Measurements from ENCODE around the gene LRRC61.
"Not testable (repeated sequence)": the region's sequence is repeated elsewhere in the genome, so short reads cannot be mapped to it uniquely, and the experiment has no call there.

The LRRC61 gene

DNA sequence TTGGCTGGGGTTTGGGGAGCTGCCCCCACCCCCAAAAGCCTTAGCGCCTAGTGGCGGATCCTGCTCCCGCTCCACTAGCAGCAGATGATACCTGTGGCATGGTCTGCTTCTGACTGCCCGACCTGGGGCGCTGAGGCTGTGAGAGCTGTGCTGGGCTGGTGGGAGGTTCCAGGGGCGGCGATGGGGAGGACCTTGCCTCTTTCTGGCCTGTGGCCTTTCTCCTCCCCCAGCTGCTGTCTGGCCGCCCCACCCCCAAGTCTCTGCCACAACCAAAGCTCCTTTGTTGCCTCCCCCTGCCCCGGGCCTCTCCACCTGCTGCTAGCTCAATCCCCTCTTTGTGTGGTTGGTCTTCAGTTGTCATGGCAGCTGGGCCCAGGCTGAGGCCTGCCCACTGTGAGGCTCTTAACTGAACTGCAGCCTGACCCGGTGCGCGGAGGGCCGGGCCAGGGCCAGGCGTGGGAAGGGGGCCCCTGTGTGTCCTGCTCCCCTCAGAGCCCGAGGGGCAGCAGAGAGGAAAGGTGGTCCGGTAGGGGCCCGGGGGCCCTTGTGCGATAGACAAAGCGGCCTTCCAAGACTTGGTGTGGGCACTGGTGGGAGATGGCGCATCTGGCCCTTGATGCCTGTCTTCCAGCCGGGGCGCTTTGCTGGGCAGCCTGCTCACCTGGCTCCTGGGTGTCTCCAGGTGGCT is 60.7 kb downstream of the LRRC61 start:
- no peak for DNase-seq (ENCODE audit: low read depth)

GRCh38 chr7:150384406-150385301 is 61.5 kb downstream of the LRRC61 start:
- no peak for DNase-seq (ENCODE audit: low read depth)

DNA sequence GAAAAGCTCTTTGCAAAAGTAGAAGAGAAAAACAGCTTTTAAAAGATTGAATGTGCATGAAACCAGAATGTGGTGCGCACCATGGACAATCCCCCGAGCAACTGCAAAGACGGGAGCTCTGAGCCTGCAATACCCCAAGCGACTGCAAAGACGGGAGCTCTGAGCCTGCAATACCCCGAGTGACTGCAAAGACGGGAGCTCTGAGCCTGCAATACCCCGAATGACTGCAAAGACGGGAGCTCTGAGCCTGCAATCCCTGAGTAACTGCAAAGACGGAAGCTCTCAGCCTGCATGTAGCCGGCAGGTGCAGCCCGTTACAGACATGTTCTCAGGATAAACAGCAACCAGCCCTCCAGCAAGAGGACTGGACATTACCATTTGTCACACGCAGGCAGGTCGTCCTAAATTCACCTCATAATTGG is 62.2 kb downstream of the LRRC61 start:
- no peak for DNase-seq (ENCODE audit: low read depth)

DNA sequence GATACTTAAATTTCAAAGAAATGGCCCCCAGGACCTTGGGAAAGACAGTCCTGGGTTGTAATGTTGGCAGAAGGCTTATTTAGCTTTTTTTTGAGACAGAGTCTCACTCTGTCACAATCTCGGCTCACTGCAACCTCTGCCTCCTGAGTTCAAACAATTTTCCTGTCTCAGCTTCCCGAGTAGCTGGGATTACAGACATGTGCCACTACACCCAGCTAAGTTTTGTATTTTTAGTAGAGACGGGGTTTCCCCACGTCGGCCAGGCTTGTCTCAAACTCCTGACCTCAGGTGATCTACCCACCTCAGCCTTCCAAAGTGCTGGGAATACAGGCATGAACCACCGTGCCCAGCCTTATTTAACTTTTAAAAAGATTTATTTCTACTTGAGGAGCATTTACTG is 62.7 kb downstream of the LRRC61 start:
- DNase-seq (ENCODE audit: low read depth), result not testable (repeated sequence)

Data from stimulated activated CD8-positive, alpha-beta memory T cell treated with anti-CD3 and anti-CD28 coated beads, Interleukin-12 subunit alpha, Interleukin-12 subunit beta, amount 100 ng/mL, for 1 hour (primary cell).